ENCODE data around the gene NOS2.

DNA sequence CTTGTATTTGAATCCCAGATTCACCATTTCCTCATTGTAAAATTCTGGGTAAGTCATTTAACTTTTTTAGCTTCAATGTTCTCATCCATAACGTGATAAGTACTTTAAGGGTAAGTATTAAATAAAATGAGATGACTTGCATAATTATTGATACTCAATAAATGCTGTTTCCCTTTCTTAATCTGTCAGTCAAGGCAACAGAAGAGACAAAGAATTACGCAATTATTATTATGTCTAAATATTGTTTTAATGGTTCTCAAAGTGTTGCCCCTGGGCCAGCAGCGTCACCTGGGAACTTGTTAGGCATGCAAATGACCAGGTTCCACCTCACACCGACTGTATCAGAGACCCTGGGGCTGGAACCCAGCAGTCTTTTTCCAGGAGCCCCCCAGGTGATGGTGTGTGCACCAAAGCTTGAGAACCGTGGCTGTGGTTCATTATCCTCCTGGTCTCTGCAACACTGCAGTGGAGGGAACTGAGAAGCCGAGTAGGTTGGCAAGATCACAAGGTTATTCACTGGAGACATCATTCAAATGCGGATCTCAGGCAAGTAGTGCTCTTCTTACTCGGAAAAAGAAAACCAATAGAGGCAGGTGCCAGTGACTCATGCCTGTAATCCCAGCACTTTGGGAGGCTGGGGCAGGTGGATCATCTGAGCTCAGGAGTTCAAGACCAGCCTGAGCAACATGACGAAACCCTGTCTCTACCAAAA is 49.3 kb upstream of the NOS2 start:
- TF ChIP-seq, protein P1, sequence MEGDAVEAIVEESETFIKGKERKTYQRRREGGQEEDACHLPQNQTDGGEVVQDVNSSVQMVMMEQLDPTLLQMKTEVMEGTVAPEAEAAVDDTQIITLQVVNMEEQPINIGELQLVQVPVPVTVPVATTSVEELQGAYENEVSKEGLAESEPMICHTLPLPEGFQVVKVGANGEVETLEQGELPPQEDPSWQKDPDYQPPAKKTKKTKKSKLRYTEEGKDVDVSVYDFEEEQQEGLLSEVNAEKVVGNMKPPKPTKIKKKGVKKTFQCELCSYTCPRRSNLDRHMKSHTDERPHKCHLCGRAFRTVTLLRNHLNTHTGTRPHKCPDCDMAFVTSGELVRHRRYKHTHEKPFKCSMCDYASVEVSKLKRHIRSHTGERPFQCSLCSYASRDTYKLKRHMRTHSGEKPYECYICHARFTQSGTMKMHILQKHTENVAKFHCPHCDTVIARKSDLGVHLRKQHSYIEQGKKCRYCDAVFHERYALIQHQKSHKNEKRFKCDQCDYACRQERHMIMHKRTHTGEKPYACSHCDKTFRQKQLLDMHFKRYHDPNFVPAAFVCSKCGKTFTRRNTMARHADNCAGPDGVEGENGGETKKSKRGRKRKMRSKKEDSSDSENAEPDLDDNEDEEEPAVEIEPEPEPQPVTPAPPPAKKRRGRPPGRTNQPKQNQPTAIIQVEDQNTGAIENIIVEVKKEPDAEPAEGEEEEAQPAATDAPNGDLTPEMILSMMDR (IDR thresholded peaks at IDR 0.05; ENCODE audit: low read depth, low read length, poor library complexity, severe bottlenecking) = no peak
- TF ChIP-seq EZH2phosphoT487 (IDR thresholded peaks at IDR 0.05; ENCODE audit: borderline replicate concordance, low read length) = no peak
